ENCODE results near the gene FUZ.

FUZ gene, protein sequence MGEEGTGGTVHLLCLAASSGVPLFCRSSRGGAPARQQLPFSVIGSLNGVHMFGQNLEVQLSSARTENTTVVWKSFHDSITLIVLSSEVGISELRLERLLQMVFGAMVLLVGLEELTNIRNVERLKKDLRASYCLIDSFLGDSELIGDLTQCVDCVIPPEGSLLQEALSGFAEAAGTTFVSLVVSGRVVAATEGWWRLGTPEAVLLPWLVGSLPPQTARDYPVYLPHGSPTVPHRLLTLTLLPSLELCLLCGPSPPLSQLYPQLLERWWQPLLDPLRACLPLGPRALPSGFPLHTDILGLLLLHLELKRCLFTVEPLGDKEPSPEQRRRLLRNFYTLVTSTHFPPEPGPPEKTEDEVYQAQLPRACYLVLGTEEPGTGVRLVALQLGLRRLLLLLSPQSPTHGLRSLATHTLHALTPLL

GRCh38 chr19:49812997-49813861 is at the start of gene FUZ:
FUZ (minus strand) TSS chr19:49813292; CDS start chr19:49813106, 186 bp downstream.
- peak; percentile 98 for DNase-seq (ENCODE audit: low spot score)

GRCh38 chr19:49862391-49863253 is 49.5 kb upstream of the FUZ start:
- no peak for DNase-seq (ENCODE audit: low spot score)

- DNase-seq (ENCODE audit: low spot score): peak; percentile 49
Measured at GRCh38 chr19:49861541-49862378, 48.7 kb upstream of the FUZ start.

DNA sequence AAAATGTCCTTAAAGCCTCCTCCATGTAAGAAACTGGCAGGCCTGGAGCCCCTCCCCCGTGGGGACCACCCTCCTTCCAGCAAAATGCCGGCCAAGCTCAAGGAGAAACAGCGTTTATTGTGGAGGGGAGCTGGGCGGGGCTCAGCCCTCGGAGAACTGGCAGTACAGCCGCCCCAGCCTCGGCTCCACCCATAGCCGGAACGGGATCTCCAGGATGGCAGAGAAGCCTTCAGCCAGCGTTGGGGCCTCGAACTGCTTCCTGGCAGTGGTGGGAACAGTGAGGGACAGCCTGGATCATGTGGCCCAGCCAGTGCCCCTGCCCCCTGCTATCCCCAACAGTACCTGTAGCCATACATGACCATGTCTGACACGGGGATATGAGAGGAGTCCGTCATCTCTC is 48.0 kb upstream of the FUZ start:
- DNase-seq (ENCODE audit: low spot score): peak; percentile 36

- DNase-seq (ENCODE audit: low spot score): no peak
Measured at GRCh38 chr19:49860336-49861102, 47.4 kb upstream of the FUZ start.

DNA sequence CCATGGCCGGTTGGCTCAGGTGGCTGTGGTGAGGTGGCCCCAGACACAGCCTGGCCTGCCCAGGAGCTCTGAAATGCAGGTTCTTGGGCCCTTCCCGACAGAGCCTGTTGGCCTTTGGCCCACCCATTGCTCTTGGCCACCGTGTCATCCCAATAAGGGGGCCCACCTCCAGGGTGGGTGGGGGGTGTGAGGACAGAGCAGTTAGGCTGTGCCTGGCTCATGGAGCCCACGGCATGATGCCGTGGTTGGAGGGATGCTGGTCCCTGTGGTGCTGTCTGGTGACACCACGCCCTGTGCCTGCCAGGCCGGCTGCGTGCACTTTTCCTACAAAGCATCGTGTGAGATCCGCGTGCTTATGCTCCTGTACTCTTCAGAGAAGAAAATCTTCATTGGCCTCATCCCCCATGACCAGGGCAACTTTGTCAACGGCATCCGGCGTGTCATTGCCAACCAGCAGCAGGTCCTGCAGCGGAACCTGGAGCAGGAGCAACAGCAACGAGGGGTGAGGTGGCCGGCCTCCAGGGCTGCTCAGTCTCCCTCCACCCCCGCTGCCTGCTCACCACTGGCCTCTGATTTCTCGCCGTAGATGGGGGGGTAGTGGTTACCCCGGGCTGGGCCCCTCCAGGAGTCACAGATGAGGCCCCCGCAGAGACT is 46.7 kb upstream of the FUZ start:
- DNase-seq (ENCODE audit: low spot score): no peak

- no peak for DNase-seq (ENCODE audit: low spot score)
Measured at GRCh38 chr19:49858088-49858985, 45.2 kb upstream of the FUZ start.

- no peak for DNase-seq (ENCODE audit: low spot score)
Measured at GRCh38 chr19:49857838-49858087, 44.7 kb upstream of the FUZ start.

DNA sequence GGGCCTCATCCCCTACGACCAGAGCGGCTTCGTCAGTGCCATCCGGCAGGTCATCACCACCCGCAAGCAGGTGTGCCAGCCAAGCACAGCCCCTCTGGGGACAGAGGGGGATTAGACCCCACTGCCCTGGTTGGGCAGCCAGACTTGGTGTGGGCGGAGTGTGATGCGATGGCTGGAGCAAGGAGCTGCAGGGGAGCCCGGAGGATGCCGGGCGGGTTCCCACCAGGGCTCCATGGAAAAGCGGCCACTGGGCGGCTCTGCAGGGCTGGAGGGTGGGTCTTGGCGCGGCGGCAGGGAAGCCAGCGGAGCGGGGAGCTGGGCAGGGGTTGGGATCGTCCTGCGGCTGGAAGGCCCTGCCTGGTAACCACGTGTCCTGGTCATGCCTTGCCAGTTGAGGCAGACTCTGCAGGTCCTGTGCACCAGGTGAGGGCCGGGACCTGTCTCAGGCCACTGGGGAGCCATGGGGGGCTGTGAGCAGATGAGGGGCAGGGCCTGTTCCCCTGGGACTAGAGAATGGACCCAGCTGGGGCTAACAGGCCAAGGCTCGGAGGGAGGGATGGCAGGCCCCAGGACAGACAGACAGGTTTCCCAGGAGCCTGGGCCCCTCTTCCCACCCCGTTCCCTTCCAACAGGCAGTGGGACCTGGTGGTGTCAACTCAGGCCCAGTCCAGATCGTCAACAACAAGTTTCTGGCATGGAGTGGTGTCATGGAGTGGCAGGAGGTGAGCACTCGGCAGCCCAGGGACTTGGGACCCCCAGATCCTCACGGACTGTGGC is 44.2 kb upstream of the FUZ start:
- no peak for DNase-seq (ENCODE audit: low spot score)

GRCh38 chr19:49856574-49857021 is 43.5 kb upstream of the FUZ start:
- no peak for DNase-seq (ENCODE audit: low spot score)

DNA sequence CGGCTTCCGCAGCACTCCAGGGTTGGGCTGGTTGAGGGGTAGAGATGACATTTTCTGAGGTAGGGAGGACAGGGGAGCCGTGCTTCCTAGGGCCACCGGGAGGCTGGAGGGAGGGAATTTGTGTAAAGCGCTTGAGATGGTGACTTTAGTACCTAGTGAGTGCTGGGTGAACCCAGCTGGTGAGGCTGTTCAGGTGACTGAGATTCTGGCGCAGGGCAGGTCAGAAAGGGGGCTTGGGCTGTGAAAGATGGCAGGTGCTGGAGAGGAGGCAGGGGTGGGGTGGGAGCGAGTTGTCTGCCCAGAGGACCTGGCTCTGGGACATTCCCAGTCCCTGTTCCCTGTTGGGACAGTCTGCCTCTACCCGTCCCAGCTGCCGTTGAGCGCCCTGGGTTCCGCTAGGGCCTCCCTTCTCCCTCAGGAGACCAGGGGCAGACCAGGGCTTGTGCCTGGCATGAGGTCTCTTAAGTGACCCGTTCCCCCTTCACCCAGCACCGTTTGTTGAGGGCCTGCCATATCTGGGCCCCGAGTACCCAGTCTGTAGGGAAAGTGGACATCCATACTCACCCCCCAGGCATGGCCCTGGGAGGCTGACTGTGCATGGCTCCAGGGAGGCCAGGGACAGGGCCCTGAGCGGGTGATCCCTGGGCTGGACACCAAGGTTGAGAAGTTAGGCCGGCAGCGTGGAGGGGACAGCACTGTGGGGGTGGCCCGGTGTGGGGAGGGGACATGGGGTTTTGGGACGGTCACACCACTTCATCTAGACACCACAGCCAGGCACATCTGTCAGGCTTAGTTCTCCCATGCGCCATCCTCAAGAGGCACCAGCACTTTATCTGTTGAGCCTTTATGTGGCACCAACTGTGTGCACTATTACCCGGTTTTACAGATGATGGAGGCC is 42.8 kb upstream of the FUZ start:
- no peak for DNase-seq (ENCODE audit: low spot score)

DNA sequence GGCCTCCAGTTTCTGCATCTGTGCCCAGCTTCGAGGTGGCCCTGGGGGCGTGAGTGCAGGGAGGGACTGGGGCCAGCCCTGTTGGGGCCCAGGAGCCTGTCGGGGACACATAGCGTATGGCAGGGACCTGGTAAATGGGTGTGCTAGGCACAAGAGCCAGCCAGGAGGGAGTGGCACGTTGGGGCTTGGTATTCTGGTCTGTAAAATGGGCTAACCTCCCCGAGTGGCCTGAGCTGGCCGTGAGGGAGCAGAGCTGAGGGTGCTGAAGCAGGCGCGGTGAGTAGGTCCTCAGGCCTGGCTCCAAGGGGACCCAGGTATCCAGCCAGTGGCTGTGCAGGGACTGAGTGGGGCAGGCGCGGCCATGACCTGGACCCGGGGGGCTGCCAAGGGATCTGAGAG is 42.2 kb upstream of the FUZ start:
- no peak for DNase-seq (ENCODE audit: low spot score)

DNA sequence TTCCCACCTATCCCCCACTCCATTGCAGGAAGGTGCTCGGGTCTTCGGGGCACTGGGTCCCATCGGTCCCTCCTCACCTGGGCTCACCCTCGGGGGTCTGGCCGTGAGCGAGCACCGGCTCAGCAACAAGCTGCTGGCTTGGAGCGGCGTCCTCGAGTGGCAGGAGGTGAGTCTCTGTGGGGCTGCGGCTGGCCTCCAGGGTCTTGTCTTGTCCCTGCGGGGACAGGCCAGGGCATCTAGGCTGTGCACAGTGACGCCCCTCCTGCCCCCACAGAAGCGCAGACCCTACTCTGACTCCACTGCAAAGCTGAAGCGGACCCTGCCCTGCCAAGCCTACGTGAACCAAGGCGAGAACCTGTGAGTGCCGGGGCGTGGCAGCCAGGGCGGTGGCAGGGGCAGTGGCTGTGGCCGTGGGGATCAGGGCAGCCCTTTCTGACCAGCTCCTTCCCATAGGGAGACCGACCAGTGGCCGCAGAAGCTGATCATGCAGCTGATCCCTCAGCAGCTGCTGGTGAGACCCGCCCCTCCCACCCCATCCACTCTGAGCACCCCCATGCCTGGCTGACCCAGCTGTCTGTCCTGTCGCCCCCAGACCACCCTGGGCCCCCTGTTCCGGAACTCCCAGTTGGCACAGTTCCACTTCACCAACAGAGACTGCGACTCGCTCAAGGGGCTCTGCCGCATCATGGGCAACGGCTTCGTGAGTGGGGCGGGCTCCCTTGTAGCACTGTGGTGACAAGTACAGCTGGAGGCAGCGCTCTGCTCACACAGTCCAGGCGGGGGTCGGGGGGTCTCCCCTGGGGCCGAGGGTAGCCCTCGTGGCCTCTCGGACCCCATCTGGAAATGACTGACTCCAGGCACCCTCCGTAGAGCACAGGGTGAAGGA is 41.5 kb upstream of the FUZ start:
- DNase-seq (ENCODE audit: low spot score): no peak

DNA sequence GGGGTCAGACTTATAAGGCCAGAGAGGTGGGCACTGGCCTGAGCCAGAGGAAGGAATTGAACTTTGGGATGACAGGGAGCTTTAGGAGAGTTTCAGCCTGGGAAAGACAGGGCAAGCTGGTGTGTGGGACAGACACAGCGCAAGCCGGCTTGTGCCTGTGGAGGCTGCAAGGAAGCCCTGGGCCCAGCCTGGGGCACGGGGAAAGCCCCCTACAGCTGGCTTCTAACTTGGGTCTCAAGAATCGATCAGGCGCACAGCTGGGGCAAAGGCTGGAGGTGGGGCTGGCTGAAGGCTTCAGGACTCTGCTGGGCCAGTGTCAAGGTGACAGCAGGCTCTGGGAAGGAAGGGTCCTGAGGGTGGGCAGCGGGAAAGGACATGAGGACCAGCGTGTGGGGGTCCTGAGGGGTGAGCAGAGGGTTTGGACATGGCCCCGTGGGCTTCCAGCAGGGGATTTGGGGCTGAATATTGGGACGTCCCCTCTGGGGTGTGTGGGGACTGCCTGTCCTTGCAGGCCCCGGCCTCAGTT is 40.8 kb upstream of the FUZ start:
- DNase-seq (ENCODE audit: low spot score): no peak

- DNase-seq (ENCODE audit: low spot score): no peak
Measured at GRCh38 chr19:49852631-49853126, 39.6 kb upstream of the FUZ start.

Data from kidney tubule cell (primary cell).